LNCAP (cell line): ENCODE data around the gene BMX.

Source experiments
- CTCF ChIP-seq: fragments of 450-650 bp; IDR thresholded peaks from 2 replicates; pipeline ENCODE4 v1.5.1; 2017; ENCODE audit warnings: mild to moderate bottlenecking

Gene BMX

GRCh38 chrX:15549189-15550012, 48.8 kb downstream of the BMX start:
- no peak for TF ChIP-seq CTCF

- TF ChIP-seq CTCF: no peak
Measured at GRCh38 chrX:15559227-15559626, 58.6 kb downstream of the BMX start.

- no peak for TF ChIP-seq CTCF
Measured at GRCh38 chrX:15560924-15561323, 60.3 kb downstream of the BMX start.

GRCh38 chrX:15563056-15563455, 62.4 kb downstream of the BMX start:
- no peak for TF ChIP-seq CTCF

GRCh38 chrX:15564981-15565579, 64.5 kb downstream of the BMX start:
- TF ChIP-seq CTCF: peak; percentile 68

- peak; percentile 16; the same call in 1 of the 2 replicates for TF ChIP-seq CTCF
Measured at GRCh38 chrX:15566244-15566643, 65.6 kb downstream of the BMX start.

GRCh38 chrX:15567267-15567666, 66.7 kb downstream of the BMX start:
- TF ChIP-seq CTCF: no peak
